HEK293T (cell line): ENCODE measurements around the gene BAZ1B.
"Not testable (repeated sequence)": the region's sequence is repeated elsewhere in the genome, so short reads cannot be mapped to it uniquely, and the experiment has no call there.

ENCODE experiments used
- CTCF ChIA-PET: fragments of 350-600 bp; formaldehyde crosslinking; extraction: SDS; loops from one replicate; lab custom pipeline; 2021; ENCODE audit warnings: antibody characterized with exemption, inconsistent platforms; lab: Yijun Ruan, JAX
- POLR2A ChIA-PET: fragments of 350-600 bp; formaldehyde crosslinking; extraction: SDS; loops from one replicate; lab custom pipeline; 2020; ENCODE audit warnings: antibody characterized with exemption, inconsistent platforms; lab: Yijun Ruan, JAX
- DNase-seq: peaks from one replicate; pipeline ENCODE4 v3.0.0; 2012; ENCODE audit warnings: mixed read lengths; ENCODE audit errors: extremely low spot score
- ARNT ChIP-seq: fragments of 450-650 bp; IDR thresholded peaks from 2 replicates; pipeline ENCODE4 v1.6.1; 2017; ENCODE audit warnings: mild to moderate bottlenecking
- BHLHE40 ChIP-seq: fragments of 450-650 bp; IDR thresholded peaks from 2 replicates; pipeline ENCODE4 v1.6.1; 2016; ENCODE audit warnings: mild to moderate bottlenecking, moderate library complexity, borderline replicate concordance
- CTBP1 ChIP-seq: fragments of 450-650 bp; IDR thresholded peaks from 2 replicates; pipeline ENCODE4 v1.6.1; 2016; ENCODE audit warnings: borderline replicate concordance
- ELF4 ChIP-seq: fragments of 450-650 bp; IDR thresholded peaks from 2 replicates; pipeline ENCODE4 v1.6.1; 2017; ENCODE audit warnings: antibody characterized with exemption
- FOXA1 ChIP-seq: fragments of 450-650 bp; IDR thresholded peaks from 2 replicates; pipeline ENCODE4 v1.6.1; 2016; ENCODE audit warnings: mild to moderate bottlenecking
- FOXK2 ChIP-seq: fragments of 450-650 bp; IDR thresholded peaks from 2 replicates; pipeline ENCODE4 v1.6.1; 2016; ENCODE audit warnings: mild to moderate bottlenecking
- FOXM1 ChIP-seq: fragments of 450-650 bp; IDR thresholded peaks from 2 replicates; pipeline ENCODE4 v1.6.1; 2017; ENCODE audit warnings: mild to moderate bottlenecking, borderline replicate concordance
- HDGF ChIP-seq: fragments of 450-650 bp; IDR thresholded peaks from 2 replicates; pipeline ENCODE4 v1.6.1; 2017; ENCODE audit warnings: antibody characterized with exemption, borderline replicate concordance
- L3MBTL2 ChIP-seq: fragments of 450-650 bp; conservative IDR thresholded peaks from 2 replicates; pipeline ENCODE4 v1.6.1; 2016; ENCODE audit warnings: mild to moderate bottlenecking
- LEF1 ChIP-seq: fragments of 450-650 bp; IDR thresholded peaks from 2 replicates; pipeline ENCODE4 v1.6.1; 2017; ENCODE audit warnings: mild to moderate bottlenecking, borderline replicate concordance
- NFRKB ChIP-seq: fragments of 450-650 bp; IDR thresholded peaks from 2 replicates; pipeline ENCODE4 v1.6.1; 2016; ENCODE audit warnings: mild to moderate bottlenecking, moderate library complexity
- SP1 ChIP-seq: fragments of 450-650 bp; IDR thresholded peaks from 2 replicates; pipeline ENCODE4 v1.6.1; 2017
- SUZ12 ChIP-seq: fragments of 450-650 bp; IDR thresholded peaks from 2 replicates; pipeline ENCODE4 v1.6.1; 2016; ENCODE audit warnings: mild to moderate bottlenecking
- TARDBP ChIP-seq: fragments of 450-650 bp; IDR thresholded peaks from 2 replicates; pipeline ENCODE4 v1.6.1; 2016
- ZNF384 ChIP-seq: fragments of 450-650 bp; IDR thresholded peaks from 2 replicates; pipeline ENCODE4 v1.6.1; 2016
- TF ChIP-seq, protein P1 (sequence below): fragments of 450-650 bp; IDR thresholded peaks from 2 replicates; pipeline ENCODE4 v1.6.1; 2016

The BAZ1B gene

DNA sequence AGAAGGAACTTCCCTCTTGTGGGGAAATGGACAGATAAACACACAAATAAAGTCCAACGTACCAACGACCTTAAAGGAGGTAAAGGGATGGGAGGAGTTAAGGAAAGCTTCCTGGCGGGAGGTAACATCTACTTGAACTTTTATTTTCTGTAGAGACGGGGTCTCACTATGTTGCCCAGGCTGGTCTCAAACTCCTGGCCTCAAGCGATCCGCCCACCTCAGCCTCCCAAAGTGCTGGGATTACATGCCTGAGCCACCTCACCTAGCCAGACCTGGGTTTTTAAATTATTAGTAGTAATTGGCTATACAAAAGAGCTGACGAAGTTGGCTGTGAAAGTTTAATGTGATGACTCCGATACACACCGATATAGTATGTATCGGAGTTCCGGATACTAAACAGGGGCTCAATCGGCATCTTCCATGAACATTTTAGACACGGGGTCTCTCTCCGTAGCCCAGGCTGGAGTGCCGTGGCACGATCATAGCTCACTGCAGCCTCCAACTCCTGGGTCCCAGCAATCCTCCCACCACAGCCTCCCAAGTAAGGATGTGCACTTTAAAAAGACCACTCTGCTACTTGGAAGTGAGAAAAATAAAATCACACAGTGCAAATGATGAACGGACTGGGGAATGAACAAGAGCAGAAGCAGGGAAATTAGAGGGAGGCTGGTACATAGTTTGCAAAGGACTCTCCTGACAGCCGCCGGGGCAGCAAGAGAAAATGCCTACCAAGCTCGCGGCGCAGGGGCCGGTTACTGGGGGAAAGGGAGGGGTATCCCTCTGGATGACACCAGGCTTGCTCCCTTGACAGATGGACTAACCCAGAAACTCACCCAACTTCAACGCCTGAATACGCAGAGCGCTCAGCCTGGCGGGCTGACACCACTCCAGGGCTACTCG lies 34.4 kb upstream of the BAZ1B start:
- CTCF ChIA-PET, result interaction anchor here (0.6 kb wide), 1 partner anchor 186 kb away, joined by 3 read pairs; no protein-coding TSS in a partner anchor
- TF ChIP-seq CTBP1 (no peak), SP1 (no peak), NFRKB (no peak), ZNF384 (no peak), FOXM1 (no peak), ARNT (no peak), FOXK2 (no peak), BHLHE40 (no peak), ELF4 (no peak), TARDBP (no peak)
- TF ChIP-seq, protein P1, sequence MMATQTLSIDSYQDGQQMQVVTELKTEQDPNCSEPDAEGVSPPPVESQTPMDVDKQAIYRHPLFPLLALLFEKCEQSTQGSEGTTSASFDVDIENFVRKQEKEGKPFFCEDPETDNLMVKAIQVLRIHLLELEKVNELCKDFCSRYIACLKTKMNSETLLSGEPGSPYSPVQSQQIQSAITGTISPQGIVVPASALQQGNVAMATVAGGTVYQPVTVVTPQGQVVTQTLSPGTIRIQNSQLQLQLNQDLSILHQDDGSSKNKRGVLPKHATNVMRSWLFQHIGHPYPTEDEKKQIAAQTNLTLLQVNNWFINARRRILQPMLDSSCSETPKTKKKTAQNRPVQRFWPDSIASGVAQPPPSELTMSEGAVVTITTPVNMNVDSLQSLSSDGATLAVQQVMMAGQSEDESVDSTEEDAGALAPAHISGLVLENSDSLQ, result no peak
- POLR2A ChIA-PET, result interaction anchor here (0.6 to 1.9 kb wide), 16 partner anchors 9 to 184 kb away, joined by 3 to 25 read pairs (median 4); partner anchors contain the start of genes BAZ1B and TBL2
- DNase-seq, result no peak

DNA sequence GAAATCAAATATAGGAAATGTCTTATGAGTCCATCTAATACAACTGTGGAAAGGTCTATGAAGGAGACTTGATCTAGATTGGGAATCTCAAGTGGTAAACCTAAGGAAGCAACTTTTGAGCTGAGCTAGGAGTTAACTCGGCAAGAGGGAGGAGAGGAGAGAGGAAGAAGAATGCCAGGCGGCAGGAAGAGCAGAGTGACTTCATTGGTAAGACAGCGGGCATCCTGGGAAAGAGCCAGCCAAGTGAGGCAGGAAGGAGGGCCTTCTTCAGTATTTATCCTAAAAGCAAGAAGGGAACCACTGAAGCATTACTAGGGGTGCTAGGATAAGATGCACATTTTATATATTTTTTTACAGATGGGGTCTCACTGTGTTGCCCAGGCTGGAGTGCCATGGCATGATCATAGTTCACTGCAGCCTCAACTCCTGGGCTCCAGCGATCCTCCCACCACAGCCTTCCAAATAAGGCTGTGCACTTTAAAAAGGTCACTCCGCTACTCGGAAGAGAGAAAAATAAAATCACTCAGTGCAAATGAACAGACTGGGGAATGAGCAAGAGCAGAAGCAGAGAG lies 33.4 kb upstream of the BAZ1B start:
- CTCF ChIA-PET, result interaction anchor here (0.6 kb wide), 1 partner anchor 36 kb away, joined by 3 read pairs; no protein-coding TSS in a partner anchor
- DNase-seq, result no peak
- POLR2A ChIA-PET, result interaction anchor here (1.0 to 1.9 kb wide), 4 partner anchors 22 to 33 kb away, joined by 3 to 25 read pairs (median 9); partner anchors contain the start of genes BAZ1B and TBL2
- TF ChIP-seq ARNT, result no peak
- TF ChIP-seq, protein P1, result no peak
- no peak for TF ChIP-seq FOXK2
- TF ChIP-seq HDGF, result no peak
- TF ChIP-seq FOXM1, result no peak
- no peak for TF ChIP-seq ZNF384
- TF ChIP-seq NFRKB, result no peak
- TF ChIP-seq CTBP1, result no peak
- TF ChIP-seq BHLHE40, result no peak
- no peak for TF ChIP-seq L3MBTL2
- no peak for TF ChIP-seq LEF1
- TF ChIP-seq TARDBP, result no peak
- TF ChIP-seq SP1, result no peak

DNA sequence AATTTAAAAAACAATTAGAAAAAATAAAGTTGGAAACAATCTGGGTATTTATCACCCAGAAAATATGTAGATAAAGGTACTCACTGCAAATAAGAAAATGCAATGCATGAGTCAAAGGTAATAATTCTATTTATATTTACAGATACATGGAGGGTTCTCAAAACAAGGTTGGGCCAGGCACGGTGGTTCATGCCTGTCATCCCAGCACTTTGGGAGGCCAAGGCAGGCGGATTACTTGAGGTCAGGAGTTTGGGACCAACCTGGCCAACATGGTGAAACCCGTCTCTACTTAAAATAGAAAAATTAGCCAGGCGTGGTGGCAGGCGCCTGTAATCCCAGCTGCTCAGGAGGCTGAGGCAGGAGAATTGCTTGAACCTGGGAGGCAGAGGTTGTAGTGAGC lies 28.0 kb upstream of the BAZ1B start:
- ChIA-PET CTCF (interaction anchor here (0.5 kb wide), 1 partner anchor 29 kb away, joined by 3 read pairs; no protein-coding TSS in a partner anchor), POLR2A (interaction anchor here (0.9 kb wide), 1 partner anchor 28 kb away, joined by 3 read pairs; the partner anchor contains the start of gene BAZ1B)
- DNase-seq, result not testable (repeated sequence)

DNA sequence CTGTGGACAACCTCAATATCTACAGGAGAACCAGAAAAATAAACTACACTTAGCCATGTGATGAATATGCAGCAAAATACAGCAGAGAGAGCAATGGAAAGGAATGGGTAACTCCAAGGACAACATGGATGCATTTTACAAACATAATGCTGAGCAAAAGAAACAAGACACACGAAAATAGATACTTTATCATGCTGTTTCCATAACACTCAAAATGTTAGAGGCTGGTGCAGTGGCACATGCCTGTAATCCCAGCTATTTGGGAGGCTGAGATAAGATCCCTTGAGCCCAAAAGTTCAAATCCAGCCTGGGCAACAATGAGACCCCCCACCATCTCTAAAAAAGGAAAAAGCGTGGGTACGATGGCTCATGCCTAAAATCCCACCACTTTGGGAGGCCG lies 27.1 kb upstream of the BAZ1B start:
- DNase-seq, result no peak
- ChIA-PET CTCF (no interaction called here), POLR2A (interaction anchor here (0.9 kb wide), 1 partner anchor 27 kb away, joined by 3 read pairs; the partner anchor contains the start of gene BAZ1B)
- TF ChIP-seq L3MBTL2 (no peak), ZNF384 (no peak), NFRKB (no peak), SP1 (no peak), ELF4 (no peak), LEF1 (no peak), BHLHE40 (no peak), HDGF (no peak), FOXK2 (no peak), ARNT (no peak), FOXM1 (no peak), SUZ12 (no peak), TARDBP (no peak), FOXA1 (no peak), CTBP1 (no peak)
- TF ChIP-seq, protein P1, result no peak

DNA sequence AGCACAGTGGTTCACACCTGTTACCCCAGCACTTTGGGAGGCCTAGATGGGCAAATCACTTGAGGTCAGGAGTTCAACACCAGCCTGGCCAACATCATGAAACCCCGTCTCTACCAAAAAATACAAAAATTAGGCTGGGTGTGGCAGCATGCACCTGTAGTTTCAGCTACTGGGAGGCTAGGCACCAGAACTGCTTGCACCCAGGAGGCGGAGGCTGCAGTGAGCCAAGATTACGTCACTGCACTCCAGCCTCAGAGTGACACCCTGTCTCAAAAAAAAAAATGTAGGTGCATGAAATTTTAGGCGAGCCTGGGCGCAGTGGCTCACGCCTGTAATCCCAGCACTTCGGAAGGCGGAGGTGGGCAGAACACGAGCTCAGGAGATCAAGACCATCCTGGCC lies 25.7 kb upstream of the BAZ1B start:
- DNase-seq, result no peak
- TF ChIP-seq TARDBP (no peak), FOXM1 (no peak), ARNT (no peak), LEF1 (no peak), CTBP1 (no peak), FOXK2 (no peak), SUZ12 (no peak), L3MBTL2 (no peak), ZNF384 (no peak), FOXA1 (no peak)
- TF ChIP-seq, protein P1, result no peak
- ChIA-PET POLR2A (interaction anchor here (0.8 to 1.8 kb wide), 4 partner anchors 9 to 479 kb away, joined by 3 to 8 read pairs (median 4); partner anchors contain the start of gene BCL7B), CTCF (no interaction called here)
